ENCODE data around the gene PDP2. TPM values are rescaled to one million over a fixed set of nuclear protein-coding genes. Genes with fewer than 3 reads are reported as not detected.

Gene PDP2, protein sequence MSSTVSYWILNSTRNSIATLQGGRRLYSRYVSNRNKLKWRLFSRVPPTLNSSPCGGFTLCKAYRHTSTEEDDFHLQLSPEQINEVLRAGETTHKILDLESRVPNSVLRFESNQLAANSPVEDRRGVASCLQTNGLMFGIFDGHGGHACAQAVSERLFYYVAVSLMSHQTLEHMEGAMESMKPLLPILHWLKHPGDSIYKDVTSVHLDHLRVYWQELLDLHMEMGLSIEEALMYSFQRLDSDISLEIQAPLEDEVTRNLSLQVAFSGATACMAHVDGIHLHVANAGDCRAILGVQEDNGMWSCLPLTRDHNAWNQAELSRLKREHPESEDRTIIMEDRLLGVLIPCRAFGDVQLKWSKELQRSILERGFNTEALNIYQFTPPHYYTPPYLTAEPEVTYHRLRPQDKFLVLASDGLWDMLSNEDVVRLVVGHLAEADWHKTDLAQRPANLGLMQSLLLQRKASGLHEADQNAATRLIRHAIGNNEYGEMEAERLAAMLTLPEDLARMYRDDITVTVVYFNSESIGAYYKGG
- total RNA-seq: 10 to 100 TPM; 12.3 to 29.9 (median 15.5) TPM

- H3K27ac ChIP-seq: peak within 1 kb of the TSS; percentile 74 to 88 (median 86)
- DNase-seq (ENCODE audit: low spot score in 2 of 2): peak; percentile 93 to 97
- peak within 1 kb of the TSS; percentile 77 to 98 (median 86) for H3K4me3 ChIP-seq
- no peaks in the 10 kb centered on the region for H3K9me3 ChIP-seq
- H3K27me3 ChIP-seq: no peaks in the 10 kb centered on the region
- 0% methylated on average over 23 to 54 of the region's 58 CpGs for WGBS, 2 donors
- peaks cover 0 to 33% (median 11%) of the 10 kb centered on the region in 4 donors for H3K4me1 ChIP-seq
- H3K36me3 ChIP-seq: peaks cover 0 to 15% (median 0%) of the 10 kb centered on the region in 3 donors
- peak; percentile 37 to 79 for TF ChIP-seq POLR2A (IDR thresholded peaks at IDR 0.05)
- peak; percentile 46 to 92 for TF ChIP-seq EP300 (IDR thresholded peaks at IDR 0.05)
- TF ChIP-seq CTCF (IDR thresholded peaks at IDR 0.05): peak in 1 of 5 experiments; percentile 28
These were observed at the start of gene PDP2 for GRCh38 chr16:66880288-66881013. TSS of gene PDP2 (plus strand) at chr16:66880515. CDS start at chr16:66884285, 3,770 bp downstream.

GRCh38 chr16:66832190-66832589 is 48.1 kb upstream of the PDP2 start:
- peaks cover 0 to 5% (median 0%) of the 10 kb centered on the region in 3 donors for H3K36me3 ChIP-seq
- peaks cover 0 to 23% (median 12%) of the 10 kb centered on the region in 4 donors for H3K4me1 ChIP-seq
- no peak overlapping the region for H3K27ac ChIP-seq
- no peak overlapping the region for H3K4me3 ChIP-seq
- TF ChIP-seq POLR2A (IDR thresholded peaks at IDR 0.05) (no peak), EP300 (IDR thresholded peaks at IDR 0.05) (no peak), CTCF (IDR thresholded peaks at IDR 0.05) (no peak)
- H3K27me3 ChIP-seq: no peaks in the 10 kb centered on the region
- no peak for DNase-seq (ENCODE audit: low spot score in 2 of 2)
- no peaks in the 10 kb centered on the region for H3K9me3 ChIP-seq
- WGBS, 2 donors: 76 to 83% methylated on average over 3 of the region's 3 CpGs

GRCh38 chr16:66832661-66833305 is 47.5 kb upstream of the PDP2 start:
- 76 to 77% methylated on average over 7 of the region's 7 CpGs for WGBS, 2 donors
- H3K36me3 ChIP-seq: no peaks in the 10 kb centered on the region
- TF ChIP-seq EP300 (IDR thresholded peaks at IDR 0.05) (no peak), CTCF (IDR thresholded peaks at IDR 0.05) (no peak)
- no peaks in the 10 kb centered on the region for H3K27me3 ChIP-seq
- peaks cover 0 to 23% (median 12%) of the 10 kb centered on the region in 4 donors for H3K4me1 ChIP-seq
- no peak overlapping the region for H3K27ac ChIP-seq
- no peak overlapping the region for H3K4me3 ChIP-seq
- DNase-seq (ENCODE audit: low spot score in 2 of 2): no peak
- no peaks in the 10 kb centered on the region for H3K9me3 ChIP-seq

- H3K27ac ChIP-seq: no peak overlapping the region
- no peaks in the 10 kb centered on the region for H3K36me3 ChIP-seq
- DNase-seq (ENCODE audit: low spot score in 2 of 2): no peak
- no peaks in the 10 kb centered on the region for H3K27me3 ChIP-seq
- H3K4me3 ChIP-seq: no peak overlapping the region
- 85 to 87% methylated on average over 5 of the region's 5 CpGs for WGBS, 2 donors
- peaks cover 0 to 8% (median 3%) of the 10 kb centered on the region in 4 donors for H3K4me1 ChIP-seq
- no peaks in the 10 kb centered on the region for H3K9me3 ChIP-seq
- TF ChIP-seq CTCF (IDR thresholded peaks at IDR 0.05) (no peak), POLR2A (IDR thresholded peaks at IDR 0.05) (no peak), EP300 (IDR thresholded peaks at IDR 0.05) (no peak)
These were observed 45.6 kb upstream of the PDP2 start for GRCh38 chr16:66834746-66835145.

Data from tibial nerve (tissue), 4 donors.